Activated CD8-positive, alpha-beta memory T cell treated with anti-CD3 and anti-CD28 coated beads for 4 hours (primary cell): ENCODE measurements around the gene ATN1.

ENCODE experiments used
- DNase-seq, 2 donors: peaks; one replicate each; pipeline ENCODE4 v3.0.0-alpha.2; 2020; ENCODE audit warnings: low read depth in 2 of 2

ATN1 gene

DNA sequence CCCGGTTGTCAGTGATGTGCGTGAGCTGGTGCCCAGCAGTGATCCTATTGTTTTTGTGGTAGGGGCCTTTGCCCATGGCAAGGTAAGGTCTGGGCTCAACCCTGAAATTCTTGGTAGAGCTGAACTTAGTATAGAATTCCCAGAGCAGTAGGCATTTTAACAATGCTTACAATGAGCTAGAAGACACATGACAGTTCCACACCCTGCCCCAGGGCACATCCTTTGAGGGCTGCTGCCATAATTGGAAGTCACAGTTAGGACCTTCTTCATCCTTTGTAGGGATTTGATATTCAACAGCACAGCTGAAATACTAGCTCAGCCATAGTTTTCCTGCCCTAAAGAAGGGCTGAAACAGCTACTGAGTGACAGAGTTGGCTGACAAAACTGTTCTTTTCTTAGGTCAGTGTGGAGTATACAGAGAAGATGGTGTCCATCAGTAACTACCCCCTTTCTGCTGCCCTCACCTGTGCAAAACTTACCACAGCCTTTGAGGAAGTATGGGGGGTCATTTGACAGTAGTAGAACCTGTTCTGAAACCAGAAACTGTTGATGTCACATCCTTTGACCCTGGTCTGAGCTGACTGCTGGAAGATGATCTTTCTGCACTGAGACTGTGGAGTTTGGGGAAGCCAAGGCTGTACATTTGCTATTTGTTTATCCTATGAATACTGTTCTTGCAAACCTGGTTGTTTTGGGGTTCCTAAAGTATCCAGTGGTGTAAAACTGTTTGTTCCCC is 47.7 kb downstream of the ATN1 start:
- DNase-seq: no peak

DNA sequence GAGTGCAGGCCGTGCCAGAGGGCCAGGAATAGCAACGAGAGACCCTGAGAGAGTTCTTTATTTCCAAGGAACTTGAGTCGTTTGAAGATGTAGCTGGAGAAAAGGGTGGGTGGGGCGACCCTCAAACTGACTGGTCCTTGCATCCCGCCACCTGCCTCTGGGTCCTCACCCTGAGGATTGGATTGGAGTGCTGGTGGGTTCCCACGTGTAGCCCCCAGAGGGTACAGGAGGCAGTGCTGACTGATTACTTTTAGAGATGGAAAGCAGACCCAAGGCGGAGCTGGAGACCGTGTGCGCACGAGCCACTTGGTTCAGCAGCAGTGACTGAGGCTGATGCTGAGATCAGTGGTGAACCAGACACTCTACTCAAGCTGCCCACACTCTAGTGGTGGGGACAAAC is 49.9 kb downstream of the ATN1 start:
- DNase-seq: no peak

GRCh38 chr12:6978188-6978587 is 50.4 kb downstream of the ATN1 start:
- DNase-seq: no peak

DNA sequence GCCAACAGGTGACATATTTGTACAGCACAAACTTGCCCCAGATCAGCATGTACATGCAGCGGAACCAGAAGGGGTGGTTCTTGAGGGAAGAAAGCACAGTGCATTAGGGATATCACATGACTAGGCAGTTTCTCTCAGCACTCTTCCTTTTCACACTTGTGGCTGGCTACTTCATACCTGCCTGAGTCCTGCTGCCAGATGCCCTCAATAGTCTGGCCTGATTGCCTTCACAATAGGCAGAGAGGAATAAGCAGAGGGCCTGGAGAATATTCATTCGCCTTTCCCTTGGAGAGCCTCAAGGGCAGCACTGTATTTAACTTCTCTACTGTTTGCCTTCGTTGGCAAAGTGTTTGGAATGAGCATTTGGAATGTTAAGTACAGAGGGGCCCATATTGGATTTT is 50.9 kb downstream of the ATN1 start:
- no peak for DNase-seq

DNA sequence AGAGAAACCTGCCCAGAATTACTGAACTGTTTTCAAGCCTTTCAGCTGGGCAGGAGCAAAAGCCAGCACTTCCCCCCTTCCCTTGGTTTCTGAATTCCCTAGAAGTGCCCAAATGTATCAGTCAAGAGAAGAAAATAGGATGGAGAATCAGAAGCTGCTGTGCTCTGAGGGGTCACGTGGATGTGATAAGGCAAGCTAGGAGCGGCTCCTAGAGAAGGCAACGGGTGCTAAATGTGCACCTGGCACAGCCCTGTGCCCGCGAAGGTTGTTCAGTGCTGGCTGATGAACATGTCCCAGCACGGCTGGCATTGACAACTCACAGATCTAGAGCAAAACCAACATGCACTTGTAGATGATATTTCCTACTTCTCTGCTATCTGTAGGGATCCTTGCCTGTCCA is 51.3 kb downstream of the ATN1 start:
- DNase-seq: no peak

DNA sequence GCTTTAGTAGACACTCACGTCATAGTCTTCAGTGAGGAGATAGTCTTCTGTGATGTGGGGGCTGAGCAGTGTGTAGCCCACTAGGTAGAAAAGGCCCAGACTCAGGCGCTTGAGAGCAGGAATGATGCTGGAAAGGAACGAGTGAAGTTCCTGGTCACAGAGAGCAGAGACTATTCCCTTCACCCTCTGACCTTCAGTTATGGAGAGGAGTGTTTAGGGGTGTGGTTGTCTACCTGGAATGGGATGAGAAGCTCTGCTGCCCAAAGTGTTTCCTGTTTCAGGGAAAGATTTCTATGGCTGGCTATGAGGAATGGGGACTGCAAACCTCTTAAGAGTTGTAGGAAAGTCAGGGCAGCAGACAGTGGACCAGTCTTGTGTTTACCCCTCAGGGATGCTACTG is 51.7 kb downstream of the ATN1 start:
- no peak for DNase-seq

GRCh38 chr12:6980075-6980474 is 52.3 kb downstream of the ATN1 start:
- DNase-seq: no peak

DNA sequence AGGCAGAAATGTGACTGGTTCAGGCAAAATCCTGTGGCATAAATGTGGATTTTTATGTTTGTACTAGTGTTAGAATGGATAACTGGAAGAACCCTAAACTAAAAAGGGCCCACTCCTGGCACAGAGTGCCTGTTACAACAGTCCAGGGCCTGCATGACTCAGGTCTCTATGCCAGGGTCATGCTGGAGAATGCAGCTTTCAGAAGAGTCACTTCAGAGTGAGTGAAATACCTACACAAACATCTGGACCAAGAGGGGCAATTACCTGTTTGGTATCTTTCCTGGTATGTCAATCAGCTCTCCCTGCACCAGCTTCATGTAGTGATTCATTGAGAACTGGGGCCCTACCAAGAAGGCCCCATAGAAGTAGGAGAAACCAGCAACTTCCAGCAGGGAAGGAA is 53.0 kb downstream of the ATN1 start:
- no peak for DNase-seq

GRCh38 chr12:6981152-6982052 is 53.6 kb downstream of the ATN1 start:
- DNase-seq: no peak

DNA sequence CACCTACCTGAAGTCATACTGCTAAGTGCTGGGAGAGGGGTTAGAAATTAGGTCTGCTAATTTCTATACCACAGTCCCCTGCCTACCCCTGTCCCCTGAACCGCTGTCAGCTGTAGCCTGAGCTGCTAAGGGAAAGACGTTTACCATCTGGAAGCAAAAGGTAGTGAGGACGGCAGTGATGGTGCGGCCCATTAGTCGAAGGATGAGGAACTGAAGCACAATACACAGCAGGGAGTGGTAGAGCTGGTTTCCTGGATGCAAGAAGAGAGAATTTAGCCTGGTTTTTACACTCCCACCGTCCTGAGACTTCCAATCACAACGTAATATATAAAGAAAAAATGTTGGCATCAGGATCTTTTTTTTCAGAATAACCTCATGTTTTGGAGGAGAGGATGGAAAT is 54.8 kb downstream of the ATN1 start:
- no peak for DNase-seq

GRCh38 chr12:6987956-6988553 is 60.3 kb downstream of the ATN1 start:
- DNase-seq: no peak
